ENCODE results near the gene SOX6. TPM values are rescaled to one million over a fixed set of nuclear protein-coding genes. Genes with fewer than 3 reads are reported as not detected.
"Not testable (repeated sequence)": the region's sequence is repeated elsewhere in the genome, so short reads cannot be mapped to it uniquely, and the experiment has no call there.

The SOX6 gene
- total and polyA plus RNA-seq, 2 of the 13 experiments (the other 11 are each of a cell fraction or from before 2014, with no cell fraction given), result 2.6 to 11.2 TPM

DNA sequence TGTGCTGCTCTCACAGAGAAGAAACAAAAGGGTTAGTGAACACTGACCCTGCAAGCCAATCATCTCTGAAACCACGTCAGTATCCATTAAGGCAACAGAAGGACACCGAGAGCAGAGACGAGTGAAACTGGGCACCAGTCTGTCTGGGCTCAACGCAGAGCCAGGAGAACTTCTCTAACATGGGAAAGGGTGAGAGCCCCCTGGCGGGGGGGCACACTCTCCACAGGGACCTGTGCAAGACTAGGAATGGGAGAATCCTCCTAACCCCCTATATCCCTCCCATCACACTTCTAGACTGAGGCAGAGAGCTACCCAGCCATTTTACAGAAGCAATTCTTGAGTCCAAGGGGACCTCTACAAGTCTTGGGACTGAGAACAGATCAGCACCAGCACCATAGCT lies 285.8 kb downstream of the SOX6 start:
- in situ Hi-C loops (cut with HindIII; ENCODE audit: extremely low pct_ligation_motif_present, low pct_unique_long_range_greater_than_20kb), result no loop called here
- no peaks in the 10 kb centered on the region for H3K27me3 ChIP-seq (ENCODE audit: control insufficient read depth in 1 of 2, insufficient read depth in 2 of 2, low read length in 2 of 2)
- no peaks in the 10 kb centered on the region for H4K20me1 ChIP-seq (ENCODE audit: insufficient read depth, low read length)
- 49% methylated on average over 5 of the region's 5 CpGs for WGBS (ENCODE audit: low lambda C conversion rate)
- H3K9ac ChIP-seq (ENCODE audit: insufficient read depth, low read depth, low read length), result no peak overlapping the region
- no peaks in the 10 kb centered on the region for H3K4me1 ChIP-seq (ENCODE audit: insufficient read depth, low read length)
- ATAC-seq (peak; percentile 73), FAIRE-seq (no peak), DNase-seq (ENCODE audit: low spot score) (no peak)
- H3K4me3 ChIP-seq (replicated peaks in 1 of 3; ENCODE audit: insufficient read depth in 1 of 3, low read depth in 2 of 3, low read length in 3 of 3), result no peak overlapping the region
- H3K4me2 ChIP-seq (ENCODE audit: low read depth, low read length), result no peak overlapping the region
- intact Hi-C loops (cut with micrococcal nuclease; ENCODE audit: unreplicated experiment), result no loop called here
- TF ChIP-seq, protein P1, sequence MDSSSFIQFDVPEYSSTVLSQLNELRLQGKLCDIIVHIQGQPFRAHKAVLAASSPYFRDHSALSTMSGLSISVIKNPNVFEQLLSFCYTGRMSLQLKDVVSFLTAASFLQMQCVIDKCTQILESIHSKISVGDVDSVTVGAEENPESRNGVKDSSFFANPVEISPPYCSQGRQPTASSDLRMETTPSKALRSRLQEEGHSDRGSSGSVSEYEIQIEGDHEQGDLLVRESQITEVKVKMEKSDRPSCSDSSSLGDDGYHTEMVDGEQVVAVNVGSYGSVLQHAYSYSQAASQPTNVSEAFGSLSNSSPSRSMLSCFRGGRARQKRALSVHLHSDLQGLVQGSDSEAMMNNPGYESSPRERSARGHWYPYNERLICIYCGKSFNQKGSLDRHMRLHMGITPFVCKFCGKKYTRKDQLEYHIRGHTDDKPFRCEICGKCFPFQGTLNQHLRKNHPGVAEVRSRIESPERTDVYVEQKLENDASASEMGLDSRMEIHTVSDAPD (CRISPR knock-in tag; IDR thresholded peaks at IDR 0.05), result no peak
- TF ChIP-seq, protein P2, sequence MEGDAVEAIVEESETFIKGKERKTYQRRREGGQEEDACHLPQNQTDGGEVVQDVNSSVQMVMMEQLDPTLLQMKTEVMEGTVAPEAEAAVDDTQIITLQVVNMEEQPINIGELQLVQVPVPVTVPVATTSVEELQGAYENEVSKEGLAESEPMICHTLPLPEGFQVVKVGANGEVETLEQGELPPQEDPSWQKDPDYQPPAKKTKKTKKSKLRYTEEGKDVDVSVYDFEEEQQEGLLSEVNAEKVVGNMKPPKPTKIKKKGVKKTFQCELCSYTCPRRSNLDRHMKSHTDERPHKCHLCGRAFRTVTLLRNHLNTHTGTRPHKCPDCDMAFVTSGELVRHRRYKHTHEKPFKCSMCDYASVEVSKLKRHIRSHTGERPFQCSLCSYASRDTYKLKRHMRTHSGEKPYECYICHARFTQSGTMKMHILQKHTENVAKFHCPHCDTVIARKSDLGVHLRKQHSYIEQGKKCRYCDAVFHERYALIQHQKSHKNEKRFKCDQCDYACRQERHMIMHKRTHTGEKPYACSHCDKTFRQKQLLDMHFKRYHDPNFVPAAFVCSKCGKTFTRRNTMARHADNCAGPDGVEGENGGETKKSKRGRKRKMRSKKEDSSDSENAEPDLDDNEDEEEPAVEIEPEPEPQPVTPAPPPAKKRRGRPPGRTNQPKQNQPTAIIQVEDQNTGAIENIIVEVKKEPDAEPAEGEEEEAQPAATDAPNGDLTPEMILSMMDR (CRISPR knock-in tag; IDR thresholded peaks at IDR 0.05), result peak; percentile 28; the same call in 1 of the 2 replicates
- TF ChIP-seq STAG1 (CRISPR knock-in tag; IDR thresholded peaks at IDR 0.05), result peak; percentile 14; the same call in 1 of the 2 replicates
- H3K27ac ChIP-seq (ENCODE audit: extremely low read length, insufficient read depth, low read length), result no peak overlapping the region
- no peaks in the 10 kb centered on the region for H3K9me3 ChIP-seq (ENCODE audit: low read length)
- H3K36me3 ChIP-seq (replicated peaks in 1 of 2; ENCODE audit: control insufficient read depth in 1 of 2, insufficient read depth in 2 of 2, low read length in 2 of 2), result no peaks in the 10 kb centered on the region
- BruUV-seq (replicated peaks), result no TSS peak
- H3K79me2 ChIP-seq (ENCODE audit: insufficient read depth, low read length), result no peaks in the 10 kb centered on the region
- ChIA-PET POLR2A (no interaction called here), CTCF (ENCODE audit: low intra/inter-chr PET ratio, low total read pairs) (no interaction called here)
- H2AFZ ChIP-seq (ENCODE audit: low read length), result no peak overlapping the region

DNA sequence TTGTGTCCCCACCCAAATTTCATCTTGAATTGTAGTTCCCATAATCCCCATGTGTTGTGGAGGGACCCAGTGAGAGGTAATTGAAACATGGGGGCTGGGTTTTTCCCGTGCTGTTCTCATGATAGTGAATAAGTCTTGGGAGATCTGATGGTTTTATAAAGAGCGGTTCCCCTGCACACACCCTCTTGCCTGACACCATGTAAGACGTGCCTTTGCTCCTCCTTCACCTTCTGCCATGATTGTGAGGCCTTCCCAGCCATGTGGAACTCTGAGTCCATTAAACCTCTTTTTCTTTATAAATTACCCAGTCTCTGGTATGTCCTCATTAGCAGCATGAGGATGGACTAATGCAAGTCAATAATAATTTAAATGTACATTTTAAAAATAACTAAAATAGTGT lies 289.1 kb downstream of the SOX6 start:
- H3K4me2 ChIP-seq (ENCODE audit: low read depth, low read length); H3K79me2 ChIP-seq (ENCODE audit: insufficient read depth, low read length); ATAC-seq; CTCF ChIA-PET (ENCODE audit: low intra/inter-chr PET ratio, low total read pairs); H3K4me3 ChIP-seq (replicated peaks in 1 of 3; ENCODE audit: insufficient read depth in 1 of 3, low read depth in 2 of 3, low read length in 3 of 3); H4K20me1 ChIP-seq (ENCODE audit: insufficient read depth, low read length); POLR2A ChIA-PET; H3K36me3 ChIP-seq (replicated peaks in 1 of 2; ENCODE audit: control insufficient read depth in 1 of 2, insufficient read depth in 2 of 2, low read length in 2 of 2); intact Hi-C loops (cut with micrococcal nuclease; ENCODE audit: unreplicated experiment); in situ Hi-C loops (cut with HindIII; ENCODE audit: extremely low pct_ligation_motif_present, low pct_unique_long_range_greater_than_20kb); BruUV-seq (replicated peaks); H3K27ac ChIP-seq (ENCODE audit: extremely low read length, insufficient read depth, low read length); H3K9ac ChIP-seq (ENCODE audit: insufficient read depth, low read depth, low read length); H2AFZ ChIP-seq (ENCODE audit: low read length); DNase-seq (ENCODE audit: low spot score); H3K27me3 ChIP-seq (ENCODE audit: control insufficient read depth in 1 of 2, insufficient read depth in 2 of 2, low read length in 2 of 2); H3K4me1 ChIP-seq (ENCODE audit: insufficient read depth, low read length); H3K9me3 ChIP-seq (ENCODE audit: low read length); FAIRE-seq: not testable (repeated sequence)
- WGBS (ENCODE audit: low lambda C conversion rate), result 17% methylated on average over 3 of the region's 3 CpGs
